Common myeloid progenitor, CD34-positive (primary cell): ENCODE measurements around the gene GCG.

Experiments
- CTCF ChIA-PET: fragments of 350-600 bp; sonication (Branson Sonifier 250); formaldehyde crosslinking; loops from one replicate; lab custom pipeline; 2021; ENCODE audit warnings: antibody characterized with exemption; lab: Charles Lee
- POLR2A ChIA-PET: fragments of 350-600 bp; sonication (Branson Sonifier 250); formaldehyde crosslinking; loops from one replicate; lab custom pipeline; 2021; ENCODE audit warnings: antibody characterized with exemption; lab: Charles Lee
- DNase-seq, 3 donors: peaks; one replicate each; pipeline versions ENCODE4 v3.0.0 to v3.0.0-alpha.2; 2013
- H3K27ac ChIP-seq, 2 experiments: 1 replicate in 1 of 2; 2 replicates in 1 of 2; pipeline ENCODE4 v1.7.0; 2013; ENCODE audit warnings: inconsistent platforms in 2 of 2, low read length in 2 of 2, mild to moderate bottlenecking in 2 of 2, low read depth in 1 of 2, moderate library complexity in 1 of 2; ENCODE audit not compliant: severe bottlenecking in 2 of 2, insufficient read depth in 1 of 2, poor library complexity in 1 of 2
- H3K27me3 ChIP-seq, 5 experiments: replicated peaks in 2 of 5; 1 replicate in 3 of 5; 2 replicates in 2 of 5; pipeline versions ENCODE4 v1.6.1 to v1.7.0; 2013; ENCODE audit warnings: low read length in 4 of 5, mild to moderate bottlenecking in 2 of 5, moderate library complexity in 2 of 5, inconsistent platforms in 1 of 5; ENCODE audit not compliant: insufficient read depth in 5 of 5, control insufficient read depth in 4 of 5
- H3K36me3 ChIP-seq, 4 experiments: 1 replicate in 2 of 4; 2 replicates in 2 of 4; pipeline versions ENCODE4 v1.6.1 to v1.7.0; 2013; ENCODE audit warnings: low read length in 3 of 4, control low read depth in 1 of 4, mild to moderate bottlenecking in 1 of 4; ENCODE audit not compliant: control insufficient read depth in 4 of 4, insufficient read depth in 4 of 4
- H3K4me1 ChIP-seq, 4 experiments: 1 replicate in 3 of 4; 2 replicates in 1 of 4; pipeline versions ENCODE4 v1.6.1 to v1.7.1; 2013; ENCODE audit warnings: low read length in 3 of 4, mild to moderate bottlenecking in 3 of 4, control low read depth in 1 of 4, inconsistent platforms in 1 of 4, moderate library complexity in 1 of 4; ENCODE audit not compliant: control insufficient read depth in 4 of 4, insufficient read depth in 4 of 4; ENCODE audit errors: control extremely low read depth in 1 of 4
- H3K4me3 ChIP-seq, 7 experiments: 1 replicate in 4 of 7; 2 replicates in 3 of 7; pipeline versions ENCODE4 v1.5.1 to v1.7.0; 2013; ENCODE audit warnings: mild to moderate bottlenecking in 7 of 7, low read length in 6 of 7, moderate library complexity in 6 of 7, inconsistent platforms in 2 of 7, low read depth in 2 of 7, control low read depth in 1 of 7; ENCODE audit not compliant: insufficient read depth in 4 of 7, control insufficient read depth in 1 of 7; ENCODE audit errors: extremely low read depth in 1 of 7
- H3K9me3 ChIP-seq, 5 experiments: 1 replicate in 4 of 5; 2 replicates in 1 of 5; pipeline versions ENCODE4 v1.6.1 to v1.7.1; 2013; ENCODE audit warnings: low read length in 4 of 5, mild to moderate bottlenecking in 2 of 5, inconsistent platforms in 1 of 5, low read depth in 1 of 5, moderate library complexity in 1 of 5; ENCODE audit not compliant: control insufficient read depth in 4 of 5, insufficient read depth in 2 of 5; ENCODE audit errors: control extremely low read depth in 1 of 5
- WGBS: methylation state at CpG from one replicate; pipeline ENCODE4 v1.1.5; 2013; ENCODE audit not compliant: insufficient coverage; 5-methylcytosine and 5-hydroxymethylcytosine counted together

GCG gene

DNA sequence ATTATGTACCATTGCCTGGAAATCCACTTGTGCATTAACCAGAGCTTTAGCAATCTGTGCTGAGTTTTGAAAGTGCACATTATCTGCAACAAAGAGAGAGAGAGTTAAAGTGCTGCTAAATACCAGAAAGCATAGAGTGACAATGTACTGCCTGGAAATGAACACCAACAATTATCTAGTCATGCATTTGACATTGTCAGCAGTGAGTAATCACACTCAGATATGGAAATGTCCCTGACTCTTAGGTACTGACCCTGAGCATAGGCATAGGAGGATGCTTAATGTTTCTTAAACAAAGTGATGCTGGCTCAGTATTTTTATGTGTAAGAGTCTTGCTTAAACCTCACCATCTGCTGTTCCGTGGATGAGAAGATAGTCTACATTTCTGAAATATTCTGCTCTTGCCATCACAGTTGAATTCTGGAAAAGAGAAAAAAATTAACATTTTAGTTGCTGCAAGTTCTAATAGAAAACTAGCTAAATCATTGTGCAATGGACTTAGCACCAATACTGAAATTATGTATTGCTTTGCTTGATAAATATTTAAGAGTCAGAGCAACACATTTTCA lies 20.8 kb upstream of the GCG start:
- no peak overlapping the region for H3K27ac ChIP-seq
- no peaks in the 10 kb centered on the region for H3K4me1 ChIP-seq
- H3K36me3 ChIP-seq: no peaks in the 10 kb centered on the region
- POLR2A ChIA-PET: no interaction called here
- no peaks in the 10 kb centered on the region for H3K27me3 ChIP-seq
- no peak overlapping the region for H3K4me3 ChIP-seq
- H3K9me3 ChIP-seq: no peaks in the 10 kb centered on the region
- no peak for DNase-seq
- CTCF ChIA-PET: interaction anchor here (1.5 to 1.7 kb wide), 2 partner anchors 9 to 11 kb away, joined by 4 to 5 read pairs; no protein-coding TSS in a partner anchor
- 100% methylated on average over 1 of the region's 1 CpG for WGBS

DNA sequence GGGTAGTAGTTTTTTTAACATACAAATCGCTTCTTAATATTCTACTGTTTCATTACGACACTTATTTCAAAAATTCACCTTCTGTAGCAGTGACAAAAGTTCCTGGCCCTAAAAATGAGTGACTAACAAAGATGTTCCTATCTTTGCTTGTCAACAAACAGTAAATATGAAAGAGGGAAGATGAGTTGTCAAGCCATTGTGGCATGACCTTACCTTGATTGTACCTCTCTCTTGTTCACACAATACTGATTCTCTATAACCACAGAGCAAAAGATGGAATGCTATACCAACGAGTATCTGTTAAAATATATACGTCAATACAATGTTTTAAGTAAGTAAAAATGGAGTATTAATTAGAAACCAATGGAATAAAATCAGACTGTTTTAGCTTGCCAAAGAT lies 14.7 kb upstream of the GCG start:
- CTCF ChIA-PET: interaction anchor here (1.3 to 2.5 kb wide), 2 partner anchors 11 to 13 kb away, joined by 3 to 10 read pairs; no protein-coding TSS in a partner anchor
- no peak overlapping the region for H3K27ac ChIP-seq
- H3K4me3 ChIP-seq: no peak overlapping the region
- no CpG with 5 or more reads among the region's 4 CpGs for WGBS
- POLR2A ChIA-PET: no interaction called here
- H3K36me3 ChIP-seq: no peaks in the 10 kb centered on the region
- H3K27me3 ChIP-seq: no peaks in the 10 kb centered on the region
- DNase-seq: no peak
- H3K4me1 ChIP-seq: no peaks in the 10 kb centered on the region
- no peaks in the 10 kb centered on the region for H3K9me3 ChIP-seq

GRCh38 chr2:162166174-162166573 lies 14.1 kb upstream of the GCG start:
- CTCF ChIA-PET: interaction anchor here (1.3 to 2.5 kb wide), 2 partner anchors 10 to 12 kb away, joined by 3 to 10 read pairs; no protein-coding TSS in a partner anchor

GRCh38 chr2:162164802-162165201 lies 12.8 kb upstream of the GCG start:
- H3K27me3 ChIP-seq: no peaks in the 10 kb centered on the region
- no peaks in the 10 kb centered on the region for H3K4me1 ChIP-seq
- no peak for DNase-seq
- H3K9me3 ChIP-seq: no peaks in the 10 kb centered on the region
- no peak overlapping the region for H3K4me3 ChIP-seq
- H3K36me3 ChIP-seq: no peaks in the 10 kb centered on the region
- ChIA-PET POLR2A (no interaction called here), CTCF (interaction anchor here (0.8 kb wide), 1 partner anchor 11 kb away, joined by 3 read pairs; no protein-coding TSS in a partner anchor)
- no peak overlapping the region for H3K27ac ChIP-seq
- 100% methylated on average over 2 of the region's 2 CpGs for WGBS

More at GRCh38 chr2:162166174-162166573, 14.1 kb upstream of the GCG start:
- DNase-seq: no peak
- no peak overlapping the region for H3K27ac ChIP-seq
- POLR2A ChIA-PET: no interaction called here
- no peaks in the 10 kb centered on the region for H3K27me3 ChIP-seq
- H3K36me3 ChIP-seq: no peaks in the 10 kb centered on the region
- no peaks in the 10 kb centered on the region for H3K9me3 ChIP-seq
- H3K4me1 ChIP-seq: no peaks in the 10 kb centered on the region
- H3K4me3 ChIP-seq: no peak overlapping the region

DNA sequence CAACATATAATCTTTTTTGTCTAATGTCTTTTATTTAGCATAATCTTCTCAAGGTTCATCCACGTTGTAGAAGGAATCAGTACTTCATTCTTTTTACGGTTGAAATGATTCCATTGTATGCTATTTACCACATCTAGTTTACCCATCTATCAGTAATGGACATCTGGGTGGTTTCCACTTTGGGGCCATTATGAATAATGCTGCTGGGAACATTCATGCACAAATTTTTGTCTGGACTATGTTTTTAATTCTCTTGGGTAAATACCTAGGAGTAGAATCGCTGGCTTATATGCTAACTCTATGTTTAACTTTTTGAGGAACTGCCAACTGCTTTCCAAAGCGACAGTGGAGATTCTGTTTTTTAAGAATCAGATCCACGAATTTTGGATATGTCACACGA lies 7.4 kb upstream of the GCG start:
- Histone ChIP-seq H3K36me3 (no peaks in the 10 kb centered on the region), H3K27ac (no peak overlapping the region), H3K4me1 (no peaks in the 10 kb centered on the region), H3K9me3 (no peaks in the 10 kb centered on the region), H3K27me3 (no peaks in the 10 kb centered on the region), H3K4me3 (no peak overlapping the region)
- CTCF ChIA-PET: interaction anchor here (0.7 to 1.3 kb wide), 3 partner anchors 11 to 62 kb away, joined by 3 to 4 read pairs (median 3); no protein-coding TSS in a partner anchor
- WGBS: 98% methylated on average over 5 of the region's 6 CpGs
- no peak for DNase-seq
- POLR2A ChIA-PET: no interaction called here

DNA sequence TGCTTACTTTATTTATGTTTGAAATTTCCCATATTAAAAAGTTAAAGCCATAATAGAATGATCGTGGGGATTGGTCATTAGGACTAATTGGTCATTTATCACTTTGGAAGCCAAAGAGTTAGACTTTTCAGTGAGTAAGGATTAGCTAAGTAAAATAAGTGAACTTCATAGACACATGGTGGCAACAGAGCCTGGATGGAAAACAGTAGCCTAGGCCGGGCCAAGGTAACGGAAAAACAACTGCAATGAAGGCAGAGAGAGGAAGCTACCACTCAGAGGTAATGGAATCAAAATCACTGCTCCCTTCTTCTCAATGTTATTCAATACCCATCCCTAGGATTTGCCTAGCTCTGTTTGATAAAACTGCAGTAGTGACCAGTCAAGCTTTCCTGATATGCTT lies 4.1 kb upstream of the GCG start:
- H3K27ac ChIP-seq: no peak overlapping the region
- no peaks in the 10 kb centered on the region for H3K36me3 ChIP-seq
- ChIA-PET POLR2A (no interaction called here), CTCF (interaction anchor here (0.7 to 3.3 kb wide), 10 partner anchors 10 to 218 kb away, joined by 3 to 12 read pairs (median 4); no protein-coding TSS in a partner anchor)
- no peak overlapping the region for H3K4me3 ChIP-seq
- H3K4me1 ChIP-seq: no peaks in the 10 kb centered on the region
- WGBS: 92% methylated on average over 2 of the region's 3 CpGs
- no peaks in the 10 kb centered on the region for H3K9me3 ChIP-seq
- H3K27me3 ChIP-seq: no peaks in the 10 kb centered on the region
- no peak for DNase-seq

DNA sequence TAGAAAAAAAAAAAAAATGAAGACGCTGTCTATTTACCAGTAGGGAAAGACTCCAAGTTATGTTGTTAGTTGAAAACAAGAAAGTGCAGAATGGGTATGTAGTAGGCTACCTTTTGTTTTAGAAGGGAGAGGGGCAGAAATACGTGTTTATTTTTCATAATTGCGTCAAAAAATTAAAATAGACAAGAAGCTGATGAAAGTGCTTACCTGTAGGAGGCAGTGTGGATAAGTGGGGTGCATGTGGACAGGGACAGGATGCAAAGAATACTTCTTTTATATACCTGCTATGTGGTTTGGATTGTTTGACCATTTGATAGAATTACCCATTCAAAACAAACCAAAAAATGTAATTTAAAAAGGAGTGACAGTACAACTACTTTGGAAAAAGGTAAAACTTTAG lies 3.0 kb upstream of the GCG start:
- no peak for DNase-seq
- Histone ChIP-seq H3K4me3 (no peak overlapping the region), H3K27ac (no peak overlapping the region), H3K36me3 (no peaks in the 10 kb centered on the region), H3K27me3 (no peaks in the 10 kb centered on the region), H3K9me3 (no peaks in the 10 kb centered on the region), H3K4me1 (no peaks in the 10 kb centered on the region)
- CTCF ChIA-PET: interaction anchor here (0.6 to 3.3 kb wide), 11 partner anchors 9 to 573 kb away, joined by 3 to 12 read pairs (median 4); no protein-coding TSS in a partner anchor
- WGBS: 89% methylated on average over 3 of the region's 3 CpGs
- POLR2A ChIA-PET: no interaction called here
